ENCODE results near the gene TMEM9.

TMEM9 gene

GRCh38 chr1:201100169-201100930 is 53.9 kb downstream of the TMEM9 start:
- no peak for DNase-seq

- DNase-seq = no peak
Measured at GRCh38 chr1:201098992-201099677, 55.1 kb downstream of the TMEM9 start.

GRCh38 chr1:201096977-201097856 is 57.1 kb downstream of the TMEM9 start:
- no peak for DNase-seq

- DNase-seq = peak; percentile 9
Measured at GRCh38 chr1:201096041-201096461, 58.2 kb downstream of the TMEM9 start.

GRCh38 chr1:201095581-201095980 is 58.7 kb downstream of the TMEM9 start:
- no peak for DNase-seq

- DNase-seq = no peak
Measured at GRCh38 chr1:201094832-201095231, 59.4 kb downstream of the TMEM9 start.

GRCh38 chr1:201093962-201094361 is 60.3 kb downstream of the TMEM9 start:
- DNase-seq = no peak

- DNase-seq = no peak
Measured at GRCh38 chr1:201093561-201093960, 60.7 kb downstream of the TMEM9 start.

GRCh38 chr1:201092738-201093137 is 61.5 kb downstream of the TMEM9 start:
- DNase-seq = no peak

- no peak for DNase-seq
Measured at GRCh38 chr1:201091256-201091655, 63.0 kb downstream of the TMEM9 start.

- DNase-seq = no peak
Measured at GRCh38 chr1:201090541-201090940, 63.7 kb downstream of the TMEM9 start.

- no peak for DNase-seq
Measured at GRCh38 chr1:201089596-201089995, 64.7 kb downstream of the TMEM9 start.

- no peak for DNase-seq
Measured at GRCh38 chr1:201088901-201089525, 65.3 kb downstream of the TMEM9 start.

- DNase-seq = no peak
Measured at GRCh38 chr1:201088395-201088794, 65.9 kb downstream of the TMEM9 start.

- peak; percentile 68 for DNase-seq
Measured at GRCh38 chr1:201085902-201086735, 68.2 kb downstream of the TMEM9 start.

Measured in suppressor macrophage treated with lipopolysaccharide for 4 hours (primary cell).